GM19324 (cell line): ENCODE data around the gene PTPRT.

ENCODE experiments used
- ATAC-seq: cut with Tn5 transposase; IDR thresholded peaks from one replicate; pipeline ENCODE4 v1.9.1; 2021; ENCODE audit warnings: mild to moderate bottlenecking, moderate library complexity; ENCODE audit not compliant: unreplicated experiment, low FRiP score

Gene PTPRT

DNA sequence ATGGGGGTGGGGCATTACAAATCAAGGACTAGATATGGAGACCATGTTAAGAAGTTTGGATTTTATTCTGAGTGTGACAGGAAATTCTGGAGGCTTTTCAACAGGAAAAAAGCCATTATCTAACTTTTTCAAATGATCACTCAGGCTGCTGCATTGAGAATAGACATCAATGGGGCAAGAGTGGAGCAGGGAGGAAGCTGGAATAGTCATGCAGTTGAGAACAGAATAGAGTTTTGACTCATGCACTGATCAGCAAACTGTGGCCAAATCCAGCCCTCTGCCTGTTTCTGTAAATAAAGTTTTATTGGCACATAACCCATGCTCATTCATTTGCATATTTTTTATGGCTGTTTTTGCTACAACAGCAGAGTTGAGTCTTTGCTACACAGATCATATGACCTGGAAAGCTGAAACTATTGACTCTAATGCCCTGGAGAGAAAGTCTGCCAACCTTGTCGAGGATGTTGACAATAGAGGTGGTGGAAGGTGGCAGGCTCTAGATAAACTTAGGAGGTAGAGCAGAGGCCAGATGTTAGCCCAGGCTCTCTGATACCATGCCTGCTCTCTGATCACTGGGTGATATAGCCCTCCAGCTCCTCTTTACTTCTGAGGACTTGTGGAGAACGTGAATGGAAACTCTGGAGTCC lies 441.8 kb downstream of the PTPRT start:
- ATAC-seq, result no peak

DNA sequence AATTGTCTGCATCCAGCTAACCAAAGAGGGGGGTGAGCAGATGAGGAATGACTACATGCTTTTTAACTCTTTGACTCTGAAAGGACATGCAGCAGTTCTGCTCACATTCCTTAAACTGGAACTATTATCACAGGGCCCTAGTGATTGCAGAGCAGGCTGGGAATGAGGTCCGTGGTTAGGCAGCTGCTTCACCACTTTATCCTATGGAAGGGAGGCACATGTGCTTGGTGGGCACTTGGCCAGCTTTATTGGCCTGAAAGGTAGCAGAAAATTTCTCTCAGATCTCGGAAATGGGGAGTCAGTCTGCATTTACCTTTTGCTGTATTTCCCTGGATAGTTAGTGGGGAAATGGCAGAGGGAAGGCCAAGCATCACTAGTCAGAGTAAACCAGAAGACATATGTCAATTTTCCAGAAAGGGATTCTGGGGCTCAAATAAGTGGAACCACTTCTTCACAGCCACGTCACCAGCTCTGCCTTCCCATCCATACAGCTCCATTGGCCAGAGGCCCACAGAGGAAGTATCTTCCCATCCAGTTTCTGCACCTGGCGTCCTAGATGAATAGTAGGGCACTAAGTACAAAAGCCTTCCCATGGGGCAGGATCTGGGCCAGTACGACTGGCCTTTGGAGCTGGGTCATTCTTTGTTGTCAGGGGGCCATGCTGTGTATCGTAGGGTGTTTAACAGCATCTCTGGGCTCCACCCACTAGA lies 444.8 kb downstream of the PTPRT start:
- no peak for ATAC-seq

DNA sequence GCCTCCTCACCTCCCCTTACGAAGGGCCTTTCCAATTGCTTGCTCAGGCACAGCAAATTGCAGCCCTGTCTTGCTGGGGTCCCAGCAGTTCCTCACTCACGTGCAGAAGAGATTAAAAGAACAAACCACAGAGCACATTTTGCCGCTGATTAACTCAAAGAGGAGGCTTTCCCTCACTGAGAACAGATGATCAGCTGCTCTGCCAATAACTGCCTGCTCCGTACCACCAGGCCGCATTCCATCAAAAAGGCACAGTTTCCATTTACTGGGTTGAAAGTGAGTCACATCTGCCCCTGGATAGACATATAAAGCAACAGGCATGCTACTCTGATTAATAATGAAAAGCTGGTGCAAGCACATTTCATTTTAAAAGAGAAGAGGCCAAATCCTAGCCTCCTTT lies 446.8 kb downstream of the PTPRT start:
- no peak for ATAC-seq

DNA sequence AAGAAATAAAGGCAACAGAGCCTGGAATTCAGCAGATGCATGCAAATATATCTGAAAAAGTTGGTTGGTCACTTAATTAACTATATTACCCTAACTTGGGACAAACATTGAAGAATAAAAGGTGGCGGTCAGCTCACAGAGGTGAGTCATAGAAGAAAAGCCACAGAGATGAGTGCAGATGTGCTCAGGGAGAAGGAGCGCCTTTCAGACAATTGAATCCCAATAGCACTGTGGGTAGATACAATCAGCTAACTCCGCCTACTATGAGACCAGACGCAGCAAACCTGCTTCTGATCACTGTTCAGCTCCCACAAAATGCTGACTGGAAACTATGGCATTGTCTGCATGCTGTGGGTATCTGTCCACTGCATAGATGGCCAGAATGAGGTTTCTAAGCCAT lies 447.8 kb downstream of the PTPRT start:
- ATAC-seq, result no peak

DNA sequence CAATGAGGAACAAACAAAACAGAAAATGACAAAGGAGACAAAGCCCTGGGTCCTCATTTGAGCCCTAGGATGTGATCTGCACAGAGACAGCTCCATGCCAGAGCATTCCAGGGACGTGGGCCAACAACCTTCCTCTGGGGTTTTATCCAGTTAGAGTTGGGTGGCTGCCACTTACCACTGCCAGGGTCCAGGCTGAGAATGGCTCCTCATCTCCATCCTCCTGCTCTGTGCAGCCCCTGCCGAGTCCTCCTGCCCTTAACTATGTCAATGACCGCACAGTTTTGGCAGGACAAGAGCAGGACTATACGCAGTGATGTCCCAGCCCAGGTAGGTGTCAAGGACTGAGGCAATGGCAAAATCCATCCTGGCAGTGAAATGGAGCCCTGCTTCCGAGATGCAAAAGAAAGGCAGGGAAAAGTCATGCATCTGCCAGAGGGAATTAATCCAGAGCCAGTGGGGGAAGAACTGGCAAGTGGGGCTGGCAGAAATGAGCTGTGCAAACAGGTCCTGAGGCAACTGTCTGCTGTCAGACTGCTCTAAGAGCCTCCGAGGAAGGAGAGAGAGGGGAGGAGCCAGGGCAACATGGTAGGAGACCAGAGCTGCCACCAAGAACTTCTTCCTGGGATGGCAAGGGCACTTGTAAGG lies 449.4 kb downstream of the PTPRT start:
- no peak for ATAC-seq

GRCh38 chr20:42739683-42740082 lies 450.0 kb downstream of the PTPRT start:
- no peak for ATAC-seq

GRCh38 chr20:42735539-42735938 lies 454.2 kb downstream of the PTPRT start:
- ATAC-seq, result no peak

DNA sequence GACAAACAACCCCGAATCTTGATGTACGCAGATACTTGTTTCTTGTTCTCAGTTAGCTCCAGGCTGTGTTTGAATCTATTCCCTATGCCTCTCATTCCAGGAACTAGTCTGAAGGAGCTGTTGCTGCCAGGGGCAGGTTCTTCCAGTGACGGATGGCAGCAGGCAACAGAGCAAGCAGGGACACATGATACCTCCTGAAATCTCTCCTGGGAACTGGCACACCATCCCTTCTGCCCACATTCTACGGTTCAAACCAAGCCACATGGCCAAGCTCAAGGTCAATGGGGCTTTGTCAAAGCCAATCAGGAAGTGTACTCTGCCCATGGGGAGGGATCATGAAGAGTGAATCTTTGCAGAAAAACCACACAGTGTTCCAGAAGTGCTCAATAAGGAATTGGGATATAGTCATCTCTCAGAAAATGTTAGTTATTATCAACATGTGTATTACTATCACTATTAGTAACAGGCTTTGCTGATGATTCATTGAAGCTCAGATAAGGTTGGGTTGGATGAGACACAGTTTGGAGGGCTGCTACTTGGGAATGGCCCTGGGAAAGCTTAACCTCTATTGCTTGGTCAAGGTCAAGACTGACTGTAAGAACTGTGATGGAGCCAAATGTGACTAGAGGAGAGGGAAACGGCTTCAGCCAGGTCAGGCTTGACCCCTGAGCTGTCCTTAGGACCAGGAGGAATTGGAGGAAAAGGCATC lies 454.9 kb downstream of the PTPRT start:
- no peak for ATAC-seq

DNA sequence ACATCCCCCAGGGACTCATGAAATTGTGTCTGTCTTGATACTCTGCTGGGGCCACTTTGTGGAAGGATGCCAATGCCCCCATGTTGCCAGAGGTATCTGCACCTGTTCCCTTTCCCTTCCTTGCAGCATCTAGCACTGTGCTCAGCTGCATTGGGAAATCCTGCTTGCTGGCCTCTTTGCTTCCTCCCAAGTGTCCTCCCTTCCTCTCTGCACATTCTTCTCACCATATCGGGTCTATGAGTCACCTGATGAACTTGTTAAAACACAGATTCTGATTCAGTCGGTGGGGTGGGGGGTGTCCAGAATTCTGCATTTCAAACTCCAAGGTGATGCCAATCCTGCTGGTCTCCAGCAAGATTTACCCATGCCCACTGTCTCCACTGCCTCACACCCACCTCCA lies 467.8 kb downstream of the PTPRT start:
- no peak for ATAC-seq

GRCh38 chr20:42714298-42715141 lies 475.2 kb downstream of the PTPRT start:
- no peak for ATAC-seq

DNA sequence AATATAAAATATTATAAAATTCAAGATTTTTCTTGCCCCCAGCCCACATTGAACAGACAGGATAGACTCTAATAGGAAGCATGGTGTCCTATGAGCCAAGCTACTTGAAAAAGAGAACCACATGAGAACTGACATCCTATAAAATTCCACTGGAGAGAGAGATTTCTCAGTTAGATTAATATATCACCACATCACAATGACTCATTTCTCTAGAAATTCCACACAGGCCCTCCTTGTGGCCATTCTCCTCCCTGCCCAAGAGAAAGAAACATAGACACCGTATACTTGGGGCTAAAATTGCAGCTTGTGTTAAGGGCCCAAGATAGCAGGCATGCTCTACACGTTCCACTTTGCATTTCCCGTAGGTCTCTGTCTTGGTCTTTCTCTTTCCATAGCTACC lies 481.4 kb downstream of the PTPRT start:
- no peak for ATAC-seq

DNA sequence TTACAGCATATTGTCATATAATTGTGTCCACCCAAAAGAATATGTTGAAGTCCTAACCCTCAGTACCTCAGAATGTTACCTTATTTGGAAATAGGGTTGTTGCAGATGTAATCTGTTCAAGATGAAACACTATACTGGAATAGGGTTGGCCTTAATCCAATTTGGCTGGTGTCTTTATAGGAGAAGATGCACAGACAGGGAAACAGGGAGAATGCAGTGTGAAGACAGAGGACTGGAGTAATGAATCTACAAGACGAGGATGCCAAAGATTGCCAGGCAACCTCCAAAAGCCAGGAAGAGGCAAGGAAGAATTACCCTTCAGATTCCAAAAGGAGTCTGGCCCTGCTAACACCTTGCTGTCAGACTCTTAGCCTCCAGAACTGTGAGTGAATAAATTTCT lies 482.9 kb downstream of the PTPRT start:
- ATAC-seq, result no peak

DNA sequence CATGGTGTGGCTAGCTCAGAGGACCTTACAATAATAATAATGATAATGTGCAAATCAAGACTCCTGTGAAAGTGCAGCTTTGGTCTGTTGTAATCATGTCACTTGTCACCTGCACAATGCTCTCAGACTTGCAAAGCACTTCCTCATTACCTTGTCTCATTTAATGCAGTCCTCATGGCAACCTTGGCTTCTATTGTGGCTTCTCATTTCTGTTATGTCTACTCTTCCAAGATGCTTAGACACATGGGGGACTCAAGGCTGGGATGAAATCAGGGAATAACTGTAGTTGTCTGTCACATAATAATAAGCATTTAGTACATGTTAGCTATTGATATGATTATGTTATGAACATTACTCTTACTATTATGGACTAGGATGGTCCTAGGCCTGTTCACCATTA lies 484.2 kb downstream of the PTPRT start:
- ATAC-seq, result no peak

GRCh38 chr20:42703744-42704143 lies 486.0 kb downstream of the PTPRT start:
- ATAC-seq, result no peak

DNA sequence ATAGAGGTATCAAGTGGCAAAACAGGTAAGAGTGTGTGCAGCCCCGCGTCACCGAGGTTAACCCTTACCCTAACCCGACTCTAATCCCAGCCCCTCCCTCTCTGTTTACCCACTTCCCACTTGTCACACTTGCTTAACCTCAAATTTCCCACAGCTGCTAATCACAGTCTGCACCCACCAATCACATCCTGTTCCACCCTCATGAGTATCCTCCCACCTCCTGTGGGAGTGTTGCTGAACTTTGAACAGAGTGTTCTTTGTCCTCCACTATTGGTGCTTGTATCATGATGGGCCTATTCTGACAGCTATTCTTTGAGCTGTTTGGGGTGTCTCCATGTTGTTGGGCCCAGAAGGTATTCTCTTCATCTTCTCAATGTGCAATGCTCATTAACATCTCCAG lies 487.8 kb downstream of the PTPRT start:
- no peak for ATAC-seq

DNA sequence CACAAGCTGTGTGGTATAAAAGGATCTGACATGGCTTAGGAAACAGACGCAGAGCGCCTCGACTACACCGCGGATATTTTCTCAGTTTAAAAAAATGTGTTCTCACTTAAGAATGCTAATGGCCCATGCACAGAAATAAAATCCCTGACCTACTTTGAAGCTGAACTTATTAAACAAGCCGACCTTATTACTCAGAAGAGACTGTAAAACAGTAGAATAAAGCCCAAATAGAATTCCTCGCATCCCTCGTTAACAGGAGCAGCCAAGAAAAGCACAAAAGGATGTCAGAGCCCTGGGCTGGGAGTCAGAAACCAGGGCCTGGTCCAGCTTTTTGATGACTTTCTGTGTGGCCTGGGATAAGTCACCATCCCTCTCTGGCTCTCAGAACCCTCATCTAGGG lies 489.3 kb downstream of the PTPRT start:
- no peak for ATAC-seq

DNA sequence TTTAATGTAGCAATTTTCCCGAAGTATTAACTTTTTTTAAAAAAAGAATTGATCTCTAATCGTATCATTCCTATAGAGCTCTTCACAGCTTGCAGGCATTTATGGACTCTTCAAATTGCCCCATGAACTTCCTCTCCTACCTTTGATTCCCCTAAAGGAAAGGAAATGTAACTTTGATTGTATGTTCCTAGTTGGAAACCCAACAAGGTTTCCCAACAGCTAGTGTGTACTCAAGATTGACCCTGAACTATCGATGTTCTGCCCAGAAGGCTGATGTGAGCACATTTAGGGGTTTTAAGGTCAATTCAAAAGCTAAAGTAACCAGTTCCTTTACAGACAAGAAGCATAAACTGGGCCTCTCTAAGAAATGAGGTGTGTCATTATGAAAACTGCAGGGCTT lies 491.7 kb downstream of the PTPRT start:
- ATAC-seq, result no peak

DNA sequence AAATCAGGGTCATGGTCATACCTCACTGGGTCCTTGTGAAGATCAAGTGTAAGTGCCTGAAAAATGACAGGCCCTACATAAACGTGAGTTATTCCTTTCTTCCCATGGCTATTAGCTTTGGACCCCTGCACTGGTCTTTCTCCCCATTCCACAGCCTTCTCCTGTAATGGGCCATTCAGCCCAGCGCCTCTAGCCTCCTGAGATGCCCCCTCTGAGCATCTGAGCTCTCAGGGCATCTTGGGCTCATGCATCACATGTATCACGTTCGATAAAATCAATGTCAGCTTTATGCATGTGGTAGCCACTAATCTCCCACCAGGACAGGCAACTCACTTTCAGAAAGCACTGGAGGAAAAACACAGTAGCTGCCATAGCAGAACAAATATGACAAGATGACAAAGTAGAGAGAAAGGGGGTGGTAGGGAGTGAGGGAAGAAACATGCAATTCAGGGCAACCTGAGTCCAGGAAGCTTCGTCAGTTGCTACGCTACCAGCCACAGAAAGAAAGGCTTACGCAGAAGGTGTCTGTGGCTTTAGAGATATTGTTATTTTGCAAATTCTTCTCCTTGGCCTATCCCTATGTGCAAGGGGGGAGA lies 498.8 kb downstream of the PTPRT start:
- ATAC-seq, result no peak

DNA sequence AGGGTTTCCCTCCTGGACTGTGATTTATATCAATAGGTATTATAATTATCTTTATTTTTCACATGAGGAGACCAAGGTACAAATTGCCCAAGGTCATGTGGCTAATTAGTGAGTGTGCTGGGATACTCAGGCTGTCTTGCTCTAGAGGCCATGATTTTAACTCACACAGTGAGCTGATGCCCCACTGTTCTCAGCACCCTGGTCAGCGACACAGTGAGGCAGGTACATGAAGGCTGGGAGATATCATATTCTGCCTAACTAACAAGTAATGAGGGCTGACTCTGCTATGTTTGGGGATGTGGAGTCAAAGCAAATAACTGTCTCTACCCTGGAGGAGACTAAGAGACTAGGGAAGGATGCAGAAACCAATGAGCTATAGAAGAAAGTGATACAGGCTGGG lies 501.1 kb downstream of the PTPRT start:
- ATAC-seq, result no peak

GRCh38 chr20:42686057-42686456 lies 503.6 kb downstream of the PTPRT start:
- no peak for ATAC-seq
